HK-2 (cell line): ENCODE measurements around the gene PDE4D.
"Not testable (repeated sequence)": the region's sequence is repeated elsewhere in the genome, so short reads cannot be mapped to it uniquely, and the experiment has no call there.

Source experiments
- DNase-seq: peaks from one replicate; pipeline ENCODE4 v3.0.0-alpha.2; 2018; ENCODE audit not compliant: unreplicated experiment

The PDE4D gene

DNA sequence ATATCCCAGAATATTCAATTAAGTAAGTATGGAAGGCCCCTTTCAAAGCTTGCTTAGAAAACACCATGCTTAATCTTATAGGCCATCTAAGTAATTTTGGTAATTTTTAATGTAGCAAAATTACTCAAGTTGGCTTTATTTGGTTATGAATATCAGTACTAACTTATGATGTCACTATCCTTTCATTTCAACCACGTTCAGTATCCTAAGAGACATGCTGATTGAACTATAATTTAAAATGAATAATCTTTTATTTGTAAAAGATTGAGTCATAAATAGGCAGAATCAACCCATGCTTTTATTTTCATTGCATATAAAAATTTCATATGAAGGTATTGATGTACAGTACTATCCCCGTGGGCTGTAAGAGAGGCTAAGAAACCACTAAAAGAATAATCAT lies 923.7 kb downstream of the PDE4D start:
- no peak for DNase-seq

DNA sequence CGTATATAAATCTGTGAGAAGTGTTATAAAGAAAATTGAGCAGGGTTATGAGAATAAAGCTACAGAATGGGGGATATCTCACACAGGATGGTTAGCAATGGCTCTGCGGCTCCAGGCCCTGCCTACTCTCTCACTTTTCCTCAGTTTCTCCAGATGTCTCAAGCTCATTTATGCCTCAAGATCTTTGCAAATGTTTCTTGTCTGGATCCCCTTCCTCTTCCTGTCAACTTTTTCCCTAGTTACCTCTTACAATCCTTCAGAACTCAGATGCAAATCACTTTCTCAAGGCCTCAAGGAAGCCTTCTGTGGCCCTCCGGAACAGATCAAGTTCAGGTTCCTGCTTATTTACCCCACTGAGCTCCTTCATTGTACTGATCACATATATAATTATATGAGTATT lies 924.3 kb downstream of the PDE4D start:
- DNase-seq = no peak

DNA sequence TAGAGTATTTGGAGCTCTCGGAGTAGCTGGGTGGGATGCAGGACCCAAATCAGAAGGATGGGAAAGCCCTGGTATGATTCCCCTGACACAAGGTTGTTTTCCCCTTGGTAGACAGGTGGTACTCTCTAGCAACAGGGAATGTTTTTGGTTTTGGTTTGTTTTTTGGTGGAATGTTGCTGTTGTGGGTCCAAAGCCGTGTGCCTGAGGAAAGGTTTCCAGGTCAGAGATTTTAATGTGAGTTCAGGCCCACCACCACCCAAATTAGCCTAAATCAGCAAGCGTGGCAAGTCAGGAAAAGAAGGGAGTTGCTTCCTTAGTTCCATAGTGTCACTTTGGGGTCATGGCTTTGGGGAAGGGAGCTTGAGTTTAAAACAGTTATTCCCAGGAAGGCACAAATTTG lies 925.2 kb downstream of the PDE4D start:
- DNase-seq = no peak

DNA sequence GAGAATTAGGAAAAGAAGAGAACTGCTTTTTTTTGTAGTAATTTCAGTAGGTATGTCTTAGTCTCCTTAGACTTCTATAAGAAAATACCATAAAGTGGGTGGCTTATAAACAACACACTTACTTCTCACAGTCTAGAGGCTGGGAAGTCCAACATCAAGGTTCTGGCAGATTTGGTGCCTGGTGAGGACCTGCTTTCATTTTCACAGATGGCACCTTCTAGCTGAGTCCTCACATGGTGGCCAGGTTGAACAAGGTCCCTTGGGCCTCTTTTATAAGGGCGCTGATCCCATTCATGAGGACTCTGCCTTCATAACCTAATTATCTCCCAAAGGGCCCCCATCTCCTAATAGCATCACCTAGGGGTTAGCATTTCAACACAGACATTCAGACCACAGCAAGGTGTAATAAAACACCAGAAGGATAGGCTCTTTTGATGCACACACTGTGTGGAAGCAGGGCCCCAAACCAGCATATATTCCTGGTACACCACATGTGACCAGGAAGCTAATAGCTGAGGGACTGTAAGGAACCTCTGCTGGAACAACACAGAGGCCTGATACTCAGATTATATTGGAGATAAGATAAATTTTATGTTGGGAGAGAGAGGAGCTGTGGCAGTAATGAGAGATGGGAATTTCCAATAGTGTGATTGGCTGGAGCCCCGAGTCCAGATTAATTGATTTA lies 925.8 kb downstream of the PDE4D start:
- no peak for DNase-seq

DNA sequence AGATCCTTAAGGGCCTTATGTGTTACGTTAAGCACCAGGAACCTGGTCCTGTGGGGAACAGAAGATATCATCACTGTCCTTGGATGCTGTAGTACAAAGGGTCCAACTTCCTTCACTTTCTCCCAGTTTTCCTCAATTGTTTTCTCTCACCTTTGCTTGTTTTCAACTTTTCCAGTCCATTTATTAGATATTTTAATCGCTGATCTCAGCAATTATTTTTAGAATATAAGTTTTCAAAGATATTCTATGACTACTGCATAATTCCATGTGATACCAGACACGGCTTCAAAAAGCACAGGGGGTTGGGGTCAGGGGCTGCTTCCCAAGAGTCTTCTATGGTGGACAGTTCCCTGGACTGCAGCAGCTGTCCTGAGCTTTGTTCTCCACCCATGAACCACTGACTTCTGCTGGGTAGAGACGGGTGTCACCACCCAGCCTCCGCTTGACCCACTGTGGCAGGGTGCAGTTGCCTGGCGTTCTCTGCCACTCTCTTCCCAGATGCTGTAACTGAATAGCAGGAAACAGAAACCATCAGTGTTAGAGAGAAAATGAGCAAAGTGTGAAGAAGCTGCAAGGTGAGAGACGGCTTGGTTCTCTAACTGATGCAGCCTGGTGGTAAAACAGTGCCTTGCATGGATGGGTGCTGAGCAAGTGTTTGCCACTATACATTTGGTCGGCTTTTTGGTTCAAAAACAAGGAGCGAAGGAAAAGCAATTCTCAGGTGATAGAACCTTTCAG lies 927.7 kb downstream of the PDE4D start:
- no peak for DNase-seq

DNA sequence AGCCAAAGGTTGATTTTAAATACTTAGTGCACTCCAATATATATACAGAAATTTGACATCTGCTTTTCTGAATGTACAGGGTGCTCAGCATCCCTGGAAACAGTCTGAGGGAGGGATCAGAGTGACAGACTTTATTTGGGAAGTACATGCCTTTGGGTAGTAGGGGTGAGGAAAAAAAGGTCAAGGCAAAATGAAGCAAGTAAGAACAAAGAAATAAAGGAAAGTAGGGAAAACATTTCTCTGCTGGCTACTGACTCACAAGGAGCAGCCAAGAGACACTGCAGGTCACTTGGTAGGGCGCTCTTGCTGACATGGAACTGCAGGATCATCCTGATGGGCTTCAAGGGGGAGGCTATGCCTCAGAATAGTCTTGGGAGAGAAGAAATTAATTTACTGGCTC lies 929.7 kb downstream of the PDE4D start:
- DNase-seq = no peak

DNA sequence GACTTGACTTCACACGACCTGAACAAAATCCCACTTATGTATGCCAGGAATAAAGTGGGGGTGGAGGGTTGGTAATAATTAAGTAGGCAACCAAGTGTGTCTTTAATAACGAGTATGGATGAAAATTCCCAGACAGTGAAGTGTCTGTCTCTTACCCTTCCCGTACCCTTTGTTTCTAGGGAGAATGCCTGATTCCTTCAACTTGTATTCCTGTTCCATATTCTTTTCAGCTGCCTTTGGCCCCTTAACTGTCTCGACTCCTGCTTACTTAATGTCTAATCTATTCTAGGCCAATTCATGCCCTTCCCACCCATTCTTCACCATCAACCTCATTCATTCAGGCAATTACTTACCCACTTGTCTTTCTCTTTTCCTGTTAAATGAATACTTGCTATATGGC lies 930.2 kb downstream of the PDE4D start:
- DNase-seq = no peak

DNA sequence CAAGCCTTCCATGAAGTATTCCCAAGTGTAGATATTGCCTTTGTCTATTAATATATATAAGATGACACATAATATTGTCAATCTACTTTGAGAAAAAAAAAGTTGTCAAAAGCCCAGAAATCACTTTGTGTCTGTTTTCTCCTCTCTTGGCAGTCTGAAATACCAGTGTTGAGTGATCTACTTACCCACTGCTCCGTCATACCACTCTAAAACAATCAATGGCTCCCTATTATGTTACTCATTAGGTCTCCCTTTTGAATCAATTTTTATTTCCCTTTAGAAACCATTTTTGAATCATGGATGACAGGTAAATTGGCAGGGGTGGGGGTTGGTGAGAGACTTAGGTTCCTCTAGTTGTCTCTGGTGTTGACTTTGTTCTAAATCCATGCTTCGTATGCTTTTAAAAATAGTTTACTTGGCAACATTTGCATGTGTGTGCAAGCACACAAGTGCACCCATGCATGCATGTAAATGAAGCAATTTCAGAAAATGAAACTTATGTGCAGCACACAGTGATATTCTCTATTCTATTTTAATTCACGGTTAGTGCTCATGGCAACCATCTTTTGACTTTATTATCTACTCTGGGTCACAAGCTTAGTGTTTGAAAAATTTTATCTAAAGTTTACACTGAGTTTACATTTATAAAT lies 931.8 kb downstream of the PDE4D start:
- DNase-seq = no peak

DNA sequence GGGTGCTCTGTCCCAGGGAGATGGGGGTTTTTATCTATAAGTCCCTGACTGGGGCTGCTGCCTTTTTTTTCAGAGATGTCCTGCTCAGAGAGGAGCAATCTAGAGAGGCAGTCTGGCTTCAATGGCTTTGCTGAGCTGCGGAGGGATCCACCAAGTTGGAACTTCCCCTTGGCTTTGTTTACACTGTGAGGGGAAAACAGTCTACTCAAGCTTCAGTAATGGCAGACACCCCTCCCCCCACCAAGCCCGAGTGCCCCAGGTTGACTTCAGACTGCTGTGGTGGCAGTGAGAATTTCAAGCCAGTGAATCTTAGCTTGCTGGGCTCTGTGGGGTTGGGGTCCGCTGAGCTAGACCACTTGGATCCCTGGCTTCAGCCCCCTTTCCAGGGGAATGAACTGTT lies 934.8 kb downstream of the PDE4D start:
- no peak for DNase-seq

DNA sequence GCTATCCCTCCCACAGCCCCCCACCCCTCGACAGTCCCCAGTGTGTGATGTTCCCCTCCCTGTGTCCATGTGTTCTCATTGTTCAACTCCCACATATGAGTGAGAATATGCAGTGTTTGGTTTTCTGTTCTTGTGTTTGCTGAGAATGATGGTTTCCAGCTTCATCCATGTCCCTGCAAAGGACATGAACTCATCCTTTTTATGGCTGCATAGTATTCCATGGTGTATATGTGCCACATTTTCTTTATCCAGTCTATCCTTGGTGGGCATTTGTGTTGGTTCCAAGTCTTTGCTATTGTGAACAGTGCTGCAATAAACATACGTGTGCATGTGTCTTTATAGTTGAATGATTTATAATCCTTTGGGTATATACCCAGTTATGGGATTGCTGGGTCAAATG lies 940.3 kb downstream of the PDE4D start:
- not testable (repeated sequence) for DNase-seq

DNA sequence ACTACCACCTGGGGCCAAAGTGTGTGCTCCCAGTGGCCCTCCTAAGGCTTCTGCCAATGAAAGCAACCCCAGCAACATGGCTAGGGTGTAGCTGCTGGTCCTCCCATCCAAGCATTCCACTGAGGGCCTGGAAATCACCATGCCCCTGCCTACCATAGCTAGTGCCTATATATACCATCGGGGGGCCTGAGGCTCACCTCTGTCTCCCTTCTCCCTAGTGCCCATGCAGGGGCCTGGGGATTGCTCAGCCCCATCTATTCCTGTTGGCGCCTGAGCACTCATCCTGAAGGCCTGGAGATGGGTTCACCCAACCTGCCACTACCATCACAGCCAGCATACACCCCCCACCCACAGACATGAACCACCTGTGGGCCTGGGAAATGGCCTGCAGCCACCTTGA lies 943.3 kb downstream of the PDE4D start:
- DNase-seq = no peak

DNA sequence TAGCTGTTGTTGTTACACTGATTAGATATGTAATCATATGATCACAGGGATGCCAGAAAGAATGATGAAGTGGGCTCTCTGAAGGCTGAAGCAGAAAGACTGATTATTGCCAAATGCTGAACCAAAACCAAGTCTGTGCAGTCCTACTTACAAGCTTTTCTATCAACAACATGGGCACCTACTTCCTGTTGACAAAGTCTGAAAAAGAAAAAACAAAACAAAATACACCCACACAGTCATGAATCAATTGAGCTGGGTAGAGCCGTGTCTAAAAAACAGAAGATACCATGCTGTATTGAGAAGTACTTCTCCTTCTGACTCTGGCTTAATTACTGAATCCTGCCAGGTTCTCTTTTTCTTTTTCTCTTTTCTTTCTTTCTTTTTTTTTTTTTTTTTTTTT lies 947.3 kb downstream of the PDE4D start:
- DNase-seq = no peak

DNA sequence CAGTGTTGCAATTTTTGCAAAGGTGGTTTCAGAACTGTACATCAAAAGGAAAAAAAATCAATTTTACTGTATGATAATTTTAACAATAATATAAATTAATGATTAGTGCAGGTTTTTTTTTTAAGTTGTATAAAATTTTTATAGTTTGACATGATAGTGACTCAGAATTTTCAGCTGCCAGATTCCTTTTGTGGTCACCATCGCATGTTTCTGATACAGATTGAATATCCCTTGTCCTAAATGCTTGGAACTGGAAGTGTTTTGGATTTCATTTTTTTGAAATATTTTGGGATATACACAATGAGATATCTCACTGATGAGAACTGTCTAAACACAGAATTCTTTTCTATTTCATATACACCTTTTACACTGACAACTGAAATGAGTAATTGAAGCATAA lies 949.3 kb downstream of the PDE4D start:
- DNase-seq = no peak

DNA sequence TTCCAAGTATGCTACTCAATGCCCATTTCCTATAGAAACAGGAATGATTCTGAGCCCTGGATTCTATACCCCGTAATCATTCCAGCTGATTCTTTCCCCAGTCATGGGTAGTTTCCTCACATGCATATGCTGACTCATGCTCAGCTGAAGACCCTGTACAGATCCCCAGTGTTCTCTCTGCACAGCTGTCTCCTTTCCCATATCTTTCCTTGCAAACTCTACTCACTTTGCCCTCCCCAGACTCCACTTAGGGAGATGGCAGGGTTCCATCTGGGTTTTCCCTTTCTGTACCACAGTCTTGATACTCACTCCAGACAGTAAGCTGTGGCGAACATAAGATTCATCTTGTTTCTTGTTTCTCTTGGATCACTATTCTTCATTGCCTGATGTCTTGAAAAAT lies 953.1 kb downstream of the PDE4D start:
- DNase-seq = no peak

DNA sequence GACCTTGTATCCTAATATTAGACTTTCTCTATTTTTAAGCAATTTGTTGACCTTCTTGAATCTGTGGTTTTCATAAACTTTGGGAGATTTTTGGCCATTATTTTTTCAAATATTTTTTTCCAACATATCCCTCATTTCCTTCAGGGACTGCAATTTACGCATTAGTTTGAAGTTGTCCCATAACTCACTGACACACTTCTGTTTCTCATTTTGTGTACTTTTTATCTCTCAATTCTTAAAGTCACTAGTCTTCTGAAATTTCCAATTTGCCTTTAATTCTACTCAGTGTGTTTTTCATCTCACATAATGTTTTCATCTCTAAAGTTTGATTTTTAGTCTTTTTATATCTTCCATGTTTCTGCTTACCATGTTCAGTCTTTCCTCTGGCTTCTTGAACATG lies 953.9 kb downstream of the PDE4D start:
- DNase-seq = no peak

DNA sequence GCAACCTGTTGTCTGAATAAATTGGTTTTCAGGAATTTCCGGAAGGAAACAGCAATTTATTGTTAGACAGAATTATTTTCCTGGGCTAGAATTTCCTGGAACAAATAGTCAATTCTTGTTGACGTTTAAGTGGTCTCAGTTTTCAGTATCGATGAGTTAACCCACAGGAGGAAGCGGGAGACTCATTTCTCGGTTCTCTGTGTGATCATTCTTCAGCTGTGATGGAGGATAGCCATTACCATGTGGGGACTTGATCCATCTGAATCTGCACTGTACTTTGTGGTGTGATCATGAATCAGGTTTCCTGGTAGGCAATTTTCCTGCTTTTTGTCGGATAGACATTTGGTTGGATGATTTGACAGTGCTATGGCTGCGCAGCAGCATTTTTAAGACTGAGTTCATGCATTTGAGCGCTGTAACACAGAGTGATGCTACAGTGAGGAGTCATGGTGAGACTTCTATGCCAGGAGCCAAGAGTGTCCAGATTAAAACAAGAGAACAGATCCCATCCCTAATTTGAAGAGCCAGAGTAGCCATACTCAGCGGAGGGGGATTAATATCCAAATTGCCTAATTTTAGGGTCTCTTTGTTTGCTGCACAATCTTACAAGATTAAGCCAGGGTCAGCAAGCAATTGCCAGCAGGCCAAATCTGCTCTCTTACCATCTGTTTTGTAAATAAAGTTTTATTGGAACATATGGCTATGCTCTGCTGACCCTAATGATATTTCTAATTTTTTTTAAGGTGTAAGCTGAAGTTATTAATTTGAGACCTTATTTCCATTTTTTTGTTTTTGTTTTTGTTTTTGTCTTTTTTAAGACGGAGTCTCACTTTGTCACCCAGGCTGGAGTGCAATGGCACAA lies 954.7 kb downstream of the PDE4D start:
- DNase-seq = no peak

DNA sequence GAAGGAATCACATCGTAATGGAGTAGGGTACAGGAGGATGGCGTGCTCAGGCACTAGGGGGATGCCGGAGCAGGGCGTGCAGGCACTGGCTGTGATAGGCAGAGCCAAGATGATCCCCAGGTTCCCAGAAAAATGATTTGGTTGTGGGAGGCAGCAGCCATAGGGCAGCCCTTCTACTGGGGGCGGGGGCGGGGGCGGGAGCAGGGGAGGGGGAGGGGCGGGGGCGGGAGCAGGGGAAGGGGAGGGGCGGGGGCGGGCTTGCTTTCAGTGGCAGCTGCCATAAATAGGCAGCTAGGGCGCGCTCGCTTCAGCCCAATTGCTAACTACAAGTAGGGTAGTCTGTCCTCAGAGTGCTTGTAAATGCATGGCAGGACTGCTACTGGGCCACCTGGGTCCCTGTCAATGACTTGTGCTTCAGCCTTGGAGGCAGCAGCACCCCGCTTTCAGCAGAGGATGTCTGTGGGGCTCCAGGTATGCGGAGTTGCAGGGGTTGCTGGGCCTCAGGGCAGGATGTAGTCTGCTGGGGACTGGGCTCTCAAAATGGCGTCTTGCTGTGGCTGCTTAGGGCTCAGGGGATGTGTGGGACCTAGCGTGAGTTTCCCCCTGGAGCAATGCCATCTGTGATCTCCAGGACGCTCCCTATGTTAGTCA lies 956.4 kb downstream of the PDE4D start:
- DNase-seq = no peak

DNA sequence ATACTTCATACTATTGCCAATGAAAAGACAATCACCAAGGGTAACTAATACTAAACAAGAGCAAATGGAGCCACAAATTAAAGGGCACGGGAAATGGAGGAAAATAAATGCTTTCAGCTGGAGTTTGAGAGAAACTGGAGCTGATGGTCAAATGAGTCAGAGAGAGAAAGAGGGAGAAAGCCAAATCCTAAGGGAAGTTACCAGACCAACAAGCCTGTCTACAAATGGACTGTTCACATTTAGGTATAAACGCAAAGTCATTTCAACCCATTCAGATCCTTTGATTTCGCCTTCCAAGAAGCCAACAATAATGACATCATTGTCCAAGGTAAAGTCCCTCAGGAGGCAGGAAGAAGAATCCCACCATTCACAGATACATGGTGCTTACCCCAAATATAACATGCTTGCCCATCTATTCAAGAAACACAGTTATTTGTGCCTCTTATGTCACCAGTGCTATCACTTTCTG lies 958.9 kb downstream of the PDE4D start:
- no peak for DNase-seq

DNA sequence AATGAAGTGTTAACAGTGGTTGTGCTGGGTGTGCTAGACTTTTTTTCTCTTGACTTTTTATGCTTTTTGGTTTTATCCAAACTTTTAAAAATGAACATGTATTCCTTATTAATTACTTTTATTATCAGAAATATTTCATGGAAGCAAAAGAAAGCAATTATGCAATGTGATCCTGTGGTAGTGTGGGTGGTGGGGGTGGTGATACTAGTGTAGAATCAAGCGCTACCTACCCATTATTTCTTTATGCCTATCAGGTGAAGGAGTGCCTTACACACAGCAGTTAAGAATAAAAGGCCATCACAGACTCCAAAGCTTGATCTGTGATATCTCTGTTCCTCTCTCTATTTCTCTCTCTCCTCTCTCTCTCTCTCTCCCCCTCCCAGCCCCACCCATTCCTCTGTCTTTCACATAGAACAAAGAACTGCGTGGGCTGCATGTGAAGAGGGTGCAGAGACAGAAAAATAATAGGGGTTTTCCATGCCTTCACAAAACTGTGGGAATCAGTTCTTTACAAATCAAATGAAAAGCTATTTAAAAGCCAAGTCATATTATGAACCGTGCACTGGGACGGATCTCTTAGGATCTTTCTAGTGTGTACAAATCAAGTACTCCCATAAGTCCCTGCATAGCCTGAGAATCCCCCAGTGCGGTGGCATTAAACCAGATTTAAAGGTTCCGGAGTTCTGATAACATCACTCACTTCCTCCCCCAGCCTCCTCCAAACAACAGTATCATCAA lies 959.5 kb downstream of the PDE4D start:
- DNase-seq = no peak

DNA sequence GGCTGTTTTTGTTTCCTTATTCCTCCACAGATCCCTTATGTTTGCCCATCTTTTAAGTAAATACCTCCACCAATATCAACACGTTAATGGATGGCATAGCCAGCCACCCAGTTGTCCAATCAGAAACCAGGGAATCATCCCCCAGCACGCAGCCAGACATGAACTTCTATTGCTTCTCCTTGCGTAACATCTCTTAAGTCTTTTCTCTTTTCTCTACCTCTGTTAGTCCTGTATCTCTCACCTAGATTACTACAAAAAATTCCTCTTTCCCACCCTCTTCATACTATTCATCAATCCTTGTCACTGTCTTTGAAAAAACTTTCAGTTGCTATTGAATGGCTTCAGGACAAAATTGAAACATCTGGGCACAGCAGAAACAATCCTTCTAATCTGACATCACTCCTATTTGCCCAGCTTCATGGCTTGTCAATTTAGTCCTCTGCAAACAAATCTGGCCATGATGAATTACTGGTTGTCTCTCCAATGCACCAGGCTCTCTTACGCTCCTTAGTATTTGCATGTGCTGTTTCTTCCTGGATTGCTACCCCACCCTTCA lies 961.4 kb downstream of the PDE4D start:
- DNase-seq = no peak

DNA sequence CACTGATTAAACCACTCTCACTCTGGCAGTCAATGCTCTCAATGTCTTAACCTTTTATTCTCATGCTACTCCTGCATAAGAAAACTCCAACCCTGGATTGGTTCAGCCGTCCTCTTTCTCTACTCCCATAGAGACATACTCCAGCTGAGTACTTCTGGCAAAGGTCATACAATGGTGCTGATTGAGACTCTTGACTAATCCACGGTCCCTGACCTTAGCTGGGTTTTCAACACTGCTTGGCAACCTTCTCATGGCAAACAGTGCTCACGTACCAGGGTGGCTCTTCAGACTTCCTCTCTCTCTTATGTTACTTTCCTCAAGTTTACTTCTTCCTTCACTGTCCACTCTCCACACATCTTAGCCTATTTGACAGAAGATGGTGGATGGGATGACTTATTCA lies 963.0 kb downstream of the PDE4D start:
- no peak for DNase-seq
